Mononuclear cell (primary cell): ENCODE measurements around the gene ENTR1. TPM values are rescaled to one million over a fixed set of nuclear protein-coding genes. Genes with fewer than 3 reads are reported as not detected.
"Not testable (repeated sequence)": the region's sequence is repeated elsewhere in the genome, so short reads cannot be mapped to it uniquely, and the experiment has no call there.

Experiments used
- H3K27me3 ChIP-seq: 2 replicates; pipeline ENCODE4 v1.6.0; 2011; ENCODE audit warnings: low read length, control low read depth; ENCODE audit not compliant: insufficient read depth
- H3K4me1 ChIP-seq: 2 replicates; pipeline ENCODE4 v1.5.1; 2011; ENCODE audit warnings: mild to moderate bottlenecking, low read length, control low read depth; ENCODE audit not compliant: insufficient read depth
- H3K4me3 ChIP-seq: 2 replicates; pipeline ENCODE4 v1.5.1; 2011; ENCODE audit warnings: mild to moderate bottlenecking, low read length, moderate library complexity
- H3K9me3 ChIP-seq: 2 replicates; pipeline ENCODE4 v1.5.1; 2011; ENCODE audit warnings: low read depth, mild to moderate bottlenecking, control low read depth, low read length
- total RNA-seq: library from RNA; depleted of rRNA; stranded (reverse); fragments of >200 nt; gene quantifications from one replicate; pipeline ENCODE4 v1.2.3, GENCODE V29; 2012

ENTR1 gene
- total RNA-seq, 1 donor = 16.2 TPM

DNA sequence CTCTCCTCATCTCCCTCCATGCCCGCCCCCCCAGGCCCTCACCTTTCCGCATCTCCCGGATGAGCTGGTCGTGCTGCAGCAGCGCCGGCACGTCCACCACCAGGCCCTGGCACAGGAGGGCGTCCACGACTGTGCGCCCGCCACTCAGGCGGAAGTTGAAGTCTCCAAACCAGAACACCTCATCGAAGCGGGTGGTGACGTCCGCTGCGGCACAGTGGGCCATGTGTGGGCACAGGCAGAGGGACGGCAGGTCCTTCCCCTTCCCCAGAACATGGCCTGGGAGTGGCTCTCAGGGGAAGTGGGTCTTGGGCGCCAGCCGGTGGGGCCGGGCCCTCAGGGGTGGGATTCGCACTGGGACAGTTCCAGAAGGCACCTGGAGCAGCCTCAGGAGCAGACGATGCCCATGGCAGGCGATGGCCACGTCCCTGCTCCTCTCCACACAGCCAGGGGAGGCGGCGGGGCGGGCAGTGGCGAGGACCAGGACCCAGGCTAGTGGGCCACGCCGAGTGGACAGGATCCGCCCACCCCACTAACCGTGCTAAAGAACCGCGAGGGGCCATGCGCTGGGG, 21.5 kb upstream of the ENTR1 start:
- H3K9me3 ChIP-seq = no peaks in the 10 kb centered on the region
- no peak overlapping the region for H3K4me3 ChIP-seq
- H3K4me1 ChIP-seq = no peaks in the 10 kb centered on the region
- H3K27me3 ChIP-seq = no peaks in the 10 kb centered on the region

DNA sequence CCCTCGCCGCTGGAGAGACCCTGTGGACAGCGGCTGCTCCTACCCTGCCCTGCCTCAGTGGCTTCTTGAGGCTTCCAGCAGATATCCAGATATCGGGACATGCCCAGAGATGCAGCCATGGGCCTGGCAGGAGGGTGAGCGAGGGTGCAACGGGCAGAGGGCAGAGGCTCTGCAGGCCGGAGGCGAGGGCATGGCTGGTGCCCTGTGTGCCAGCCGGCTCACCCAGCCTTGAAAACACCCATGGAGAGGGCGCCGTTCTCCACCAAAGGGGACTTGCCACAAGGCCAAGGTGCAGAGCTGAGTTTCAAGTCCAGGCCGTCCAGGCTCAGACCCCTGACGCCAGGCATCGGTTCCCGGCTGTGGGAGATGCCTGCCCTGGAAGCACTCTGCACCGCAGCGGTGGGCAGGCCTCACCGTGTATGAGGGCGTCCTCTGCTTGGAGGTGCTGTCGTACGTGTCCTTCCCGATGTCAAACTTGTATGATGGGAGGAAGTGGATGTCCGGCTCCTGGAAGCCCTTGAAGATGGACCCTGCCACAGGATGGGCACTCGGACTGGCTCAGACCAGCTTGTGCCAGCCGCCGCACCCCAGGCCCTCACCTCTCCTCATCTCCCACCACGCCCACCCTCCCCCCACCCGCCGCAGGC, 20.3 kb upstream of the ENTR1 start:
- no peaks in the 10 kb centered on the region for H3K4me1 ChIP-seq
- H3K27me3 ChIP-seq = no peaks in the 10 kb centered on the region
- H3K4me3 ChIP-seq = no peak overlapping the region
- H3K9me3 ChIP-seq = no peaks in the 10 kb centered on the region

DNA sequence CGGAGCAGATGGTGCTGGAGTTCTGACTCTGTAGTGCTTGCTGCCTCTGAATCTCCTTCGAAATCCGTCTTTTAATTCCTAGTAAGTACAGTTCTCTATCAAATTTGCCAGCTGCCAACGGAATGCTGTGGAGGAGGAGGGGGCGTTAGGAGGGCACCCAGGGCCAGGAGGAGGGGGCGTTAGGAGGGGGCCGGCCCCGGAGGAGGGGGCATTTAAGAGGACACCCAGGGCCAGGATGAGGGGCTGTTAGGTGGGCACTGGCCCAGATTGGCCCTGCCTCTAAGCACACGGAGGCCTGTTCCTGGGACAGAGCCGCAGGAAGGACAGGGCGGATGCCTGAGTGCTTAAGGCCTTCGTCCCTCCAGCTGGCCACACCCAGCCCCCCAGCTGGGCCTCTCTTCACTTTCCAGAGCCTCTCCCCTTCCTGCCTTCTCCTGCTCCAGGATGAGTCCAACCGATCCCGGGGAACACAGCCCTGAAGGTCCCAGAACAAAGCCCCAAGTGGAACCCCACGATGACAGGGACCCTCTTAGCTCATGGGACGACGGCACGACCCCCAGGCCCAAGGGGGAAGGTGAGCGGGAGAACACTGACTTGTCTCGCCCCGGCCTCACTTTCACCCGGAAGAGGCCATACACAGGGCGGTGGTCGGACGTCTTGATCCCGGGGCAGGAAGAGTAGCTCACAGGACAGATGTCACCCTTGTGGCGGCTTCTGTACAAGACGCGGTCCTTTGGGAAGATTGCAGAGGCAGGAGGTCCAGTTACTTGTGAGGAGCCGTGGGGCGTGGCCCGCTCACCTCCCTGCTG, 19.5 kb upstream of the ENTR1 start:
- no peak overlapping the region for H3K4me3 ChIP-seq
- H3K4me1 ChIP-seq = no peaks in the 10 kb centered on the region
- H3K27me3 ChIP-seq = no peaks in the 10 kb centered on the region
- H3K9me3 ChIP-seq = no peaks in the 10 kb centered on the region

DNA sequence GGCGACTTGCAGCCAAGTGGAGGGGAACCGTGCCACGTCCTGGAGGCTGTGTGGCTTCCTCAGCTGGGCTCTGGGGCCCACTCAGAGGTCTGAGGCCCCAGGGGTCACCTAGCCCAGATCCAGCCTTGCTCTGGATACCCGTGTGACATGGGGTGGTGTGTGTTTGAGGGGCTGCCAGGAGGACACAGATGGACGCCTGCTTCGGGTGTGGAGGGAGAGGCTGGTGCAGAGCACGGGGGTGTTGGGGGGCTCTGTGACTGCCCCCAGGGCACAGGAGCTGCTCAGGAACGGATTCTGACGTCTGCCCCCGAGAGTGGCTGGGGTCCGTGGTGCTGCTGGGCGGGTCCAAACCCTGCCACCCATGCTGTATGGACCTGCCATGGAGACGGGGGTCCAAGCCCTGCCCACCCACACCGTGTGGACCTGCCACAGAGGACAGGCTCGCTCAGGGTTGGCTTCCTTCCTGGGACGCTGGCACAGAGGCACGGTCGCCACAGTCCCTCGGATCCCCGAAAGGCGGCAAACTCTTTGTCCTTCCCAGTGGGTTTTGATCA, 18.7 kb upstream of the ENTR1 start:
- H3K27me3 ChIP-seq = no peaks in the 10 kb centered on the region
- H3K9me3 ChIP-seq = no peaks in the 10 kb centered on the region
- H3K4me1 ChIP-seq = no peaks in the 10 kb centered on the region
- no peak overlapping the region for H3K4me3 ChIP-seq

DNA sequence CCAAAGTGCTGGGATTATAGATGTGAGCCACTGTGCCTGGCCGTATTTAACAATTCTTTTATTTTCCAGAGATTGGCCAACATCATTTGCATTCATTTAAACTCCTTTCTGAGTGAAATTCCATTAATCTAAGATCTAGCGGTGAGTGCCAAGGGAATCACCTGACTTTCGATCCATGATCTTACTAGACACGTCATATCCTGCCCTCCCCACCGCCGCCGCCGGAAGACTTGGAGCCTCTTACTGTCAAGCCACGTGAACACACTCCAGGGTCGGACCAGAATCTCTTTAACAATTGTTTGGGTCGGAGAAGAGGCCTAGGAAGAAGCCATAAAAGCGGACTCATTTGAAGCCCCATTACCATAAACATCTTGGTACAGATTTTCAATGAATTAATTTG, 16.4 kb upstream of the ENTR1 start:
- no peaks in the 10 kb centered on the region for H3K27me3 ChIP-seq
- H3K4me3 ChIP-seq = no peak overlapping the region
- H3K4me1 ChIP-seq = no peaks in the 10 kb centered on the region
- no peaks in the 10 kb centered on the region for H3K9me3 ChIP-seq

DNA sequence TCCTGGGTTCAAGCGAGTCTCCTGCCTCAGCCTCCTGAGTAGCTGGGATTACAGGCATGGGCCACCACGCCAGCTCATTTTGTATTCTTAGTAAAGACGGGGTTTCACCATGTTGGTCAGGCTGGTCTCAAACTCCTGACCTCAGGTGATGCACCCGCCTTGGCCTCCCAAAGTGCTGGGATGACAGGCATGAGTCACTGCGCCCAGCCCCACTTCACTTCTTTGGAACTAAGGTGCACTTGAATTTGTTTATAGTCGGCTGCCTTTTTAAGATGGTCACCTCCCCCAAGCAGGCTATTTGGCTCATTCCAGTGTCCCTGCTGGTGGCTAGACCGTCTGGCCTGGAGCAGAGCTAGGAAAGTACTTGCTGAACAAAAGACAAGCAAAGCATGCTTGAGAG, 15.0 kb upstream of the ENTR1 start:
- not testable (repeated sequence) for H3K4me3 ChIP-seq, H3K27me3 ChIP-seq, H3K4me1 ChIP-seq, H3K9me3 ChIP-seq

DNA sequence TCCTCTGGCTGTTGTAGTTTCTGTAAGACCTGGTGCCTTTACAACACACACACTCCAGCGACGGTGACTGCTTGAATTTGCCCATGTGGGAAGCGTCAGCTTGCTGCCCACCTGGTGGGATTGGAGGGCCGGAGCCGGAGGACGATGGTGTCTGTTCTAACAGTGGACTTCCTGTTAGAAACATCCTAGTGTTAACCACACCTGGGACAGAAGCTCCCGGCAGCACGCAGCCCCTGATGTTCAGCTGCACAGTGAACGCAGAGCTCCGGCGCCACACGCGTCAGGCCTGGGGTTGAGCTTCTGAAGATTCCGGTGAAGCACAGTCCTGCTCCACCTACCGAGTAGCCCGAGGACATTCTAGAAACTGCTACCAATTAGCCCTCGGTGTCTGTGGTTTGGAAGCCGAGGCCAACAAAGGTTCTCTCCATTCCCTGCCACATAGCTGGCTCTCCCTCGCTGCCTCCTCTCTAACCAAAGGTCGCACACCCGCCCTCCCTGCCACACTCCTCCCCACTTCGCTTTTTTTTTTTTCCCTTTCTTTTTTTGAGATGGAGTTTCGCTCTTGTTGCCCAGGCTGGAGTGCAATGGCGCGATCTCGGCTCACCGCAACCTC, 14.4 kb upstream of the ENTR1 start:
- H3K4me1 ChIP-seq = no peaks in the 10 kb centered on the region
- no peaks in the 10 kb centered on the region for H3K27me3 ChIP-seq
- H3K4me3 ChIP-seq = no peak overlapping the region
- no peaks in the 10 kb centered on the region for H3K9me3 ChIP-seq

DNA sequence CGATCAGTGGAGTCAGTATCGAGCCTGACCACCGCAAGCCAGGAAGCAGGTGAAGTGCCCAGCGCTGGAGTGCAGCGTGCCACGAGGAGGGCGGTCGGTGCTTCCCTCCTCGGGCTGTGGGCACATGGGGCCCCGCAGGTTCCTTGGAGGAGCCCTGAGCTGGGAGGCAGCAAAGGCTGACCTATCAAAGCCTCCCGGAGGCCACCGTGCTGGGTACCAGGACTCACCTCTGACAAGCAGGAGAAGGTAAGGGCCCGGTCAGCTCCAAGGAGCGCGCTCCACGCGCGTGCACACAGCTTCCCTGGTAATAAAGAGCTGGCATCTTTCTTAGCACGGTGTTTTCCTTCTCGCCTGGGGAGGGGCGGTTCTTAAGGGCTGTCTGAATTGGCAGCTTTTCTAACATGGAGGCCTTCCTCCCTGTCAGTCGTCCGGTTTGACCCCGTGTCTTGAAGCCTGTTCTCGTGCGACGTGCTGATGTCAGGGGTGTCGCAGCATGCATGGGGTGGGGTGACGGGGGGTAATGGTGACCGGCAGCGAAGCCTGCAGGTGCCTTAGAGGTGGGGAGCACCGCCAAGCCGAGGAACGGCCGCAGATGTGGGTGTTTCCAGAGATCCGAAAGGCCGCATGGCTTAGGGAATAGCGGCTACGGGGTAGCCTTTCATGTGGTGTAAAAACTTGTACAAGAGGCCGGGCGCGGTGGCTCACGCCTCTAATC, 13.2 kb upstream of the ENTR1 start:
- Histone ChIP-seq H3K27me3 (no peaks in the 10 kb centered on the region), H3K4me3 (no peak overlapping the region), H3K4me1 (no peaks in the 10 kb centered on the region), H3K9me3 (no peaks in the 10 kb centered on the region)

DNA sequence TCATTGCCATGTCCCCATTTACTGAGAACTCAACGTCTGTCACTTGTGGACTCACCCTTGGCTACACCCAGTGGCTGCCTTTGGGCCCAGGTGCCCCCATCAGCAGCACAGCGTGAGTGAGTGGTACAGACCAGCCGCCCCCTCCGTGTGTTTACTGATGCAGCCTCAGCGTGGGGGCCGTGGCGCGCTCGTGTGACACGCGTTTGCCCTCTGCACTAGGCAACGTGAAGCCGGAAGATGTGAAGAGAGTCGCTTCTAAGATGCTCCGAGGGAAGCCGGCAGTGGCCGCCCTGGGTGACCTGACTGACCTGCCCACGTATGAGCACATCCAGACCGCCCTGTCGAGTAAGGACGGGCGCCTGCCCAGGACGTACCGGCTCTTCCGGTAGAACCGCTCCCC, 12.5 kb upstream of the ENTR1 start:
- H3K4me3 ChIP-seq = no peak overlapping the region
- no peaks in the 10 kb centered on the region for H3K4me1 ChIP-seq
- no peaks in the 10 kb centered on the region for H3K9me3 ChIP-seq
- no peaks in the 10 kb centered on the region for H3K27me3 ChIP-seq

DNA sequence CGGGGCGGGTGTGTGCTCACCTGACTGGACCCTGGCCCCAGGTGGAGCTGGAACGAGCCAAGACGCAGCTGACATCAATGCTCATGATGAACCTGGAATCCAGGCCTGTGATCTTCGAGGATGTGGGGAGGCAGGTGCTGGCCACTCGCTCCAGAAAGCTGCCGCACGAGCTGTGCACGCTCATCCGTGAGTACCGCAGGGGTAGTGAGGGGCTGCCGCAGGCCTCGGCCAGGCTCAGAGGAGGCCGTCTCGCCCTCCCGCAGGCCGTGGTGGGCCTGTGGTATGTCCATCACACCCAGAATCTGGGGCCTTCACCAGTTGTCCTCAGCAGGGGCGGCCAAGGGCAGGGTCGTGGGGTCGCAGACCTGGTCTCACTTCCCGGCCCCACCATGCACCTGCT, 11.4 kb upstream of the ENTR1 start:
- Histone ChIP-seq H3K4me1 (no peaks in the 10 kb centered on the region), H3K27me3 (no peaks in the 10 kb centered on the region), H3K9me3 (no peaks in the 10 kb centered on the region), H3K4me3 (no peak overlapping the region)

DNA sequence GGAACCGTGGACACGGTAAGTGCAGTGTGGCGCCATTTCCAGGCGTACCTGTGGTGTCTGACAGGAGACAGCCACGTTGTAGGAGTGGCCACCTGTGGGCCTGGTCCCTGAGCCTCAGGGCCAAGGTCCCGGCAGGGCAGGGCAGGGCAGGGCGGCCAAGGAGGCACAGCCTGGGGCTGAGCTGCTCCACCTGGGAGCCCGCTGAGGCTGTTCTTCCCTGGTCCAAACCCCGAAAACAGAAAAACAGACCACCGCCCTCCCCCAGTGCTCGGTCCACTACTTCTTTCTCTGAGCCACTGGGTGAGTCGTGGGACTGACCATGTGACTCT, 8.6 kb upstream of the ENTR1 start:
- Histone ChIP-seq H3K9me3 (no peaks in the 10 kb centered on the region), H3K27me3 (no peaks in the 10 kb centered on the region), H3K4me3 (no peak overlapping the region), H3K4me1 (no peaks in the 10 kb centered on the region)

DNA sequence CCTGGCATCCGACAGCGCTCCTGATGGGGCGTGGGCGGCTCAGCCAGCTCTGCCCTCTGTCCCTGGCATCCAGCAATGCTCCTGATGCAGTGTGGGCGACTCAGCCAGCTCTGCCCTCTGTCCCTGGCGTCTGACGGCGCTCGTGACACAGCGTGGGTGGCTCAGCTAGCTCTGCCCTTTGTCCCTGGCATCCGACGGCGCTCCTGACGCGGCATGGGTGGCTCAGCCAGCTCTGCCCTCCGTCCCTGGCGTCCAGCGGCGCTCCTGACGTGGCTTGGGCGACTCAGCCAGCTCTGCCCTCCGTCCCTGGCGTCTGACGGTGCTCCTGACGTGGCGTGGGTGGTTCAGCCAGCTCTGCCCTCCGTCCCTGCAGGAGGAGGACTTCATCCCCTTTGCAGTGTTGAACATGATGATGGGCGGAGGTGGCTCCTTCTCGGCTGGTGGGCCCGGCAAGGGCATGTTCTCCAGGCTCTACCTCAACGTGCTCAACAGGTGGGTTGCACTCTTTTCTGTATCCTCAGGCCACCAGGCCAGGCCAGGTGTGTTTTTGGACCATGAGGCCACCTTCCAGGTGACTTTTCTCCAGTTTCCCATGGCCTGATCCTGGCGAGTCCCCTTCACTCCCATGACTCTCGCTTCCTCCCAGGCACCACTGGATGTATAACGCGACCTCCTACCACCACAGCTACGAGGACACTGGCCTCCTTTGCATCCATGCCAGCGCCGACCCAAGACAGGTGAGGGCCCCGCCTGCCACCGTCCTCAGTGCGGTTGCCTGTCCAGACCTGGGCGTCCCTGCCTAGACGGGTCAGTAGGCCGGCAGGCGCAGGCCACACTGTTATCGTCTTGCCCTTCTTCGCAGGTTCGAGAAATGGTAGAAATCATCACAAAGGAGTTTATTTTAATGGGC, 8.0 kb upstream of the ENTR1 start:
- H3K4me3 ChIP-seq = no peak overlapping the region

DNA sequence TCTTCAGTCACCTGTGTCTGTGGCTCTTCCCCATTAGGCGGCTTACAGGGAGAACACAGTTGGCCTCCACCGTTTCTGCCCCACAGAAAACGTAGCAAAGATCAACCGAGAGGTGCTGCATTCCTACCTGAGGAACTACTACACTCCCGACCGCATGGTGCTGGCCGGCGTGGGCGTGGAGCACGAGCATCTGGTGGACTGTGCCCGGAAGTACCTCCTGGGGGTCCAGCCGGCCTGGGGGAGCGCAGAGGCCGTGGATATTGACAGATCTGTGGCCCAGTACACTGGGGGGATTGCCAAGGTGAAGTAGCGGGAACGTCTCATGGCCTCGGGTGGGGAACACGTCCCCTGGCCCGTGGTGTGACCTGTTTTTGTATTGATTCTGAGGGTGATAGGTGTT, 6.5 kb upstream of the ENTR1 start:
- Histone ChIP-seq H3K4me1 (peaks cover under 1% of the 10 kb centered on the region), H3K27me3 (no peaks in the 10 kb centered on the region), H3K4me3 (no peak overlapping the region), H3K9me3 (no peaks in the 10 kb centered on the region)

More for the DNA sequence above, 8.0 kb upstream of the ENTR1 start:
- no peaks in the 10 kb centered on the region for H3K27me3 ChIP-seq
- no peaks in the 10 kb centered on the region for H3K9me3 ChIP-seq
- no peaks in the 10 kb centered on the region for H3K4me1 ChIP-seq

DNA sequence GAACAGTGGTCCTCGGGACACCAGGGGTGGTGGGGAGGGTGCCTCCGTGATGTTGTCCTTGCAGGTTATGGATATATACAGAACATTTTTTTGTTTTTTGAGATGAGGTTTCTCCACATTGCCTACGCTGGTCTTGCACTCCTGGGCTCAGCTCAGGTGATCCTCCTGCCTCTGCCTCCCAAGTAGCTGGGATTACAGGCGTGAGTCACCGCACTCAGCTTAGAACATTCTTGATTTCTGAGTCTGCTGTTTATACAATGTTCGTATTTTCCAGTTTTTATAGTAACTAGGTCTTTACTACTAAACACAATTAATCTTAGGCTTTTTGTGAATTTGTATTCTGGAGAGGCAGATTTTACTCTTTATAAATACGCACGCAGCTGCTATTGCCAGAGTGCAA, 6.0 kb upstream of the ENTR1 start:
- no peaks in the 10 kb centered on the region for H3K27me3 ChIP-seq
- peaks cover 5% of the 10 kb centered on the region for H3K4me1 ChIP-seq
- no peak overlapping the region for H3K4me3 ChIP-seq

More for the DNA sequence above, 6.0 kb upstream of the ENTR1 start:
- H3K9me3 ChIP-seq = no peaks in the 10 kb centered on the region
